ENCODE data around the gene PTPRR. TPM values are rescaled to one million over a fixed set of nuclear protein-coding genes. Genes with fewer than 3 reads are reported as not detected.
"Not testable (repeated sequence)": the region's sequence is repeated elsewhere in the genome, so short reads cannot be mapped to it uniquely, and the experiment has no call there.

PTPRR gene
- total and polyA plus RNA-seq, 8 donors, result 0.45 to 11.1 (median 3.9) TPM; not detected in 2

DNA sequence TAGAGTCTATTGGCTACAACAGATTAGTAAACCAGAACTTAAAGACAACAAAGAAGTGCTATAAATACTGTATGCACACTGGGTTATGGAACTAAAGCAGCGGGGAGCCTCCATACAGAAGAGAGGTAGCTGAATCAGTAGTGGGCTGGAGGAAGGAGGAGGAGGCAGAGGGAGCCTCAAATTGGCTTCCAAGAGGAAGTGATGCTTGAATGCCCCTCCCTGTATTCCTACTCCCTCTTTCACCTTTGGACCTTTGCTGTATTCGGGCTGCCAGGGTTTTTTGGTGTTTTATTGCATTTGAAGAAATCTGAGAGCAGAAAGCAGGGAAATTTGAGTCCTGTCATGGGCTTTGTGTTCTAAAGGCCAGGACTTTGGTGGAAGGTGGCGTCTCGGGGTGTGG, 179.3 kb downstream of the PTPRR start:
- no peak for TF ChIP-seq EP300 (IDR thresholded peaks at IDR 0.05)
- TF ChIP-seq POLR2A (IDR thresholded peaks at IDR 0.05), result no peak
- TF ChIP-seq, protein P1, sequence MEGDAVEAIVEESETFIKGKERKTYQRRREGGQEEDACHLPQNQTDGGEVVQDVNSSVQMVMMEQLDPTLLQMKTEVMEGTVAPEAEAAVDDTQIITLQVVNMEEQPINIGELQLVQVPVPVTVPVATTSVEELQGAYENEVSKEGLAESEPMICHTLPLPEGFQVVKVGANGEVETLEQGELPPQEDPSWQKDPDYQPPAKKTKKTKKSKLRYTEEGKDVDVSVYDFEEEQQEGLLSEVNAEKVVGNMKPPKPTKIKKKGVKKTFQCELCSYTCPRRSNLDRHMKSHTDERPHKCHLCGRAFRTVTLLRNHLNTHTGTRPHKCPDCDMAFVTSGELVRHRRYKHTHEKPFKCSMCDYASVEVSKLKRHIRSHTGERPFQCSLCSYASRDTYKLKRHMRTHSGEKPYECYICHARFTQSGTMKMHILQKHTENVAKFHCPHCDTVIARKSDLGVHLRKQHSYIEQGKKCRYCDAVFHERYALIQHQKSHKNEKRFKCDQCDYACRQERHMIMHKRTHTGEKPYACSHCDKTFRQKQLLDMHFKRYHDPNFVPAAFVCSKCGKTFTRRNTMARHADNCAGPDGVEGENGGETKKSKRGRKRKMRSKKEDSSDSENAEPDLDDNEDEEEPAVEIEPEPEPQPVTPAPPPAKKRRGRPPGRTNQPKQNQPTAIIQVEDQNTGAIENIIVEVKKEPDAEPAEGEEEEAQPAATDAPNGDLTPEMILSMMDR (IDR thresholded peaks at IDR 0.05), result no peak
- no peak for TF ChIP-seq POLR2AphosphoS5 (IDR thresholded peaks at IDR 0.05)
- Histone ChIP-seq H3K36me3 (no peaks in the 10 kb centered on the region), H3K9me3 (no peaks in the 10 kb centered on the region), H3K27ac (no peak overlapping the region), H3K27me3 (no peaks in the 10 kb centered on the region), H3K4me1 (no peaks in the 10 kb centered on the region), H3K4me3 (no peak overlapping the region)
- 70 to 88% (median 82%) methylated on average over 4 of the region's 4 CpGs for WGBS, 5 donors
- no peak for DNase-seq
- intact Hi-C loops (cut with DNase I; ENCODE audit: low total_unique reads), result no loop called here

DNA sequence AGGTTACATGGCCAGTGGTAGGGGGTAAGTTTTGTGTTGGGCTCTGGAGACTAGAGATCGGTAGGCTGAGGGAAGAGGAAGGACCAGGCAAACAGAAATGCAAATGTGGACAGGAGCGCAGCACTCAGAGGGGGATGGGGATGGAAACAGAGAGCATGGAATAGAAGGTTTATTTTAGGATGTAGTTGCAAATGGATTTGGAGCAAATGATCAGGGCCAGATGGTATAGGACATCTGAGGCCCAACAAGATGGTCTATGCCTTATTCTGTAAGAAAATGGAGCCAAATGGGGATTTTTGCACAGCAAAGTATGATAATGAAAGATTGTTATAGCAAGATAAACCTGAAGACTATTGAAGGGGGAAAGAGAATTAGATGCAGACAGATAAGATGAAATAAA, 180.8 kb downstream of the PTPRR start:
- Histone ChIP-seq H3K4me1 (no peaks in the 10 kb centered on the region), H3K4me3 (no peak overlapping the region), H3K27me3 (no peaks in the 10 kb centered on the region), H3K9me3 (no peaks in the 10 kb centered on the region), H3K36me3 (no peaks in the 10 kb centered on the region), H3K27ac (no peak overlapping the region)
- 75 to 98% (median 94%) methylated on average over 2 of the region's 2 CpGs for WGBS, 5 donors
- intact Hi-C loops (cut with DNase I; ENCODE audit: low total_unique reads), result loop anchor here (10.0 kb wide), 1 partner anchor 105 kb away; no protein-coding TSS in a partner anchor
- TF ChIP-seq, protein P1 (IDR thresholded peaks at IDR 0.05), result no peak
- TF ChIP-seq POLR2AphosphoS5 (IDR thresholded peaks at IDR 0.05) (no peak), EP300 (IDR thresholded peaks at IDR 0.05) (no peak), POLR2A (IDR thresholded peaks at IDR 0.05) (no peak)
- no peak for DNase-seq

DNA sequence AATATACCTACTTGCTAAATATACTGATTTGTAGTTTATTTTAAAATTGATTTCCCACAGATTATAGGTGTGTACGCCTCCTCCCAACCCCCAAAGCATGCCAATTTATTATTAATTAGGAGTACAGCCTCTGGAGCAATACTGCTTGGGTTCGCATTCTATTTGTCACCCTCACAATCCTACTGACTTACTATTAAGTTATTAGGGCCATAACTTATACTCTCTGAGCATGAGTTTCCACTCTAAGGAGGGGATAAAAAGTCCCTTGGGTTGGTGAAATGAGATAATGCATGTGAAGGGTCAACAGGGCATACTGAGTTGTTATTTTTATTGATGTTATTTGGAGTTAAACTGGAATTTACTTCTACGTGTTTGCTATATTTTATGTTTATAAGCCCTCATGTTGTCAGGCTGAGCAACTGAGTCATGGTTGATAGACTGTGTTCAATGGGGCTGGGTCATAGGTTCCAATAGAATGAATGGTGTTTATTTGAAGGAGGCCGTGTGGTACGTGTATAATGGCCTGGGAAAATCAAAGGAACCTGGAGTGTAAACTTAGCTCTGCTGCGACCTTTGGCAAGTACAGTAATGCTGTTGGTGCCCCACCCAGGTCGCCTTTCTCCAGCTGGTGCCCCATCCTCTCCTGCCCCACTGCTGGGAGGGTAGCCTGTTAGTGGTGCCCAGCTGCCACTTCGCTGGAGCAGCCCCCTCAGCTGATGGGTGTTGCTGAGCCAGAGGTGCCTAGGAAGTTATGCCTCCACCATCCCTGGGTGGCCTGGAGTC, 184.0 kb downstream of the PTPRR start:
- TF ChIP-seq POLR2A (IDR thresholded peaks at IDR 0.05) (no peak), POLR2AphosphoS5 (IDR thresholded peaks at IDR 0.05) (no peak), EP300 (IDR thresholded peaks at IDR 0.05) (no peak)
- TF ChIP-seq, protein P1 (IDR thresholded peaks at IDR 0.05), result no peak
- Histone ChIP-seq H3K4me3 (no peak overlapping the region), H3K4me1 (no peaks in the 10 kb centered on the region), H3K27ac (no peak overlapping the region), H3K27me3 (peaks cover 0 to 5% (median 0%) of the 10 kb centered on the region in 3 donors), H3K9me3 (no peaks in the 10 kb centered on the region), H3K36me3 (no peaks in the 10 kb centered on the region)
- intact Hi-C loops (cut with DNase I; ENCODE audit: low total_unique reads), result loop anchor here (10.0 kb wide), 1 partner anchor 108 kb away; no protein-coding TSS in a partner anchor
- 53 to 66% (median 56%) methylated on average over 8 of the region's 8 CpGs for WGBS, 5 donors
- peak in 1 of 2 donors; percentile 39 for DNase-seq

DNA sequence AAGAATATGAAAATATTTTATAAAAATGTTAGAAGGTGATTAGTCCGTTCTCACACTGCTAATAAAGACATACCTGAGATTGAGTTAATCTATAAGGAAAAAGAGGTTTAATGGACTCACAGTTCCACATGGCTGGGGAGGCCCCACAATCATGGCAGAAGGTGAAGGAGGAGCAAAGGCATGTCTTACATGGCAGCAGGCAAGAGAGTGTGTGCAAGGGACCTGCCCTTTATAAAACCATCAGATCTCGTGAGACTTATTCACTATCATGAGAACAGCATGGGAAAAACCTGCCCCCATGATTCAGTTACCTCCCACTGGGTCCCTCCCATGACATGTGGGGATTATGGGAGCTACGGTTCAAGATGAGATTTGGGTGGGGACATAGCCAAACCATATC, 185.3 kb downstream of the PTPRR start:
- WGBS, 5 donors, result 84 to 92% (median 87%) methylated on average over 3 of the region's 3 CpGs
- intact Hi-C loops (cut with DNase I; ENCODE audit: low total_unique reads), result loop anchor here (10.0 kb wide), 1 partner anchor 110 kb away; no protein-coding TSS in a partner anchor
- not testable (repeated sequence) for DNase-seq, H3K9me3 ChIP-seq, H3K27ac ChIP-seq, H3K4me1 ChIP-seq, H3K4me3 ChIP-seq, H3K36me3 ChIP-seq, H3K27me3 ChIP-seq

DNA sequence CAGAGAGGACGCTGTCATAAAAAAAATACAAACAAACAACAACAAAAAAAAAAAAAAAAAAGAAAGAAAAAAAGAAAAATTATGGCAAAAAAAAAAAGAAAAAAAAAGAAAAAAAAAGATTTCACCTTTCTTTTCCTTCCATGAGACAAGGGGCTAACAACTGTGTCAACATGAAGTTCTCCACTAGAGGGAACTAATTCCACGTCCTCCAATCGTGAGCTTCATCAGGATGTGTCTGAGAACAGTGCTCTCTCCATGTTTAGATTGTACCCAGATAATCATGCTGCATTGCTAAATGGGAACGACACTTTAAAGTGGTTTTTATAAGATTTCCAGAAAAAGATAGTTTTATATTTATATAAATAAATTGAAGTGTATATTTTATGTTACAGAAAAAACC, 187.2 kb downstream of the PTPRR start:
- no peak overlapping the region for H3K27ac ChIP-seq
- peak in 1 of 2 donors; percentile 88 for DNase-seq
- no peaks in the 10 kb centered on the region for H3K4me1 ChIP-seq
- no peaks in the 10 kb centered on the region for H3K9me3 ChIP-seq
- intact Hi-C loops (cut with DNase I; ENCODE audit: low total_unique reads), result loop anchor here (5.0 to 10.0 kb wide), 2 partner anchors 111 to 284 kb away; no protein-coding TSS in a partner anchor
- no peaks in the 10 kb centered on the region for H3K36me3 ChIP-seq
- peaks cover 0 to 5% (median 0%) of the 10 kb centered on the region in 3 donors for H3K27me3 ChIP-seq
- no peak overlapping the region for H3K4me3 ChIP-seq
- 1 to 3% (median 2%) methylated on average over 4 of the region's 4 CpGs for WGBS, 5 donors
- TF ChIP-seq POLR2A (IDR thresholded peaks at IDR 0.05) (no peak), POLR2AphosphoS5 (IDR thresholded peaks at IDR 0.05) (peak in 1 of 3 donors; percentile 22)
- TF ChIP-seq, protein P1 (IDR thresholded peaks at IDR 0.05), result peak in 5 of 7 experiments; percentile 40 to 60 (median 51)

All from stomach (tissue), 9 donors.